Muscle of arm (tissue), 12 donors: Measurements from ENCODE around the gene UGT1A3. TPM values are rescaled to one million over a fixed set of nuclear protein-coding genes. Genes with fewer than 3 reads are reported as not detected.

ENCODE experiments used
- DNase-seq: peaks from one replicate; pipeline ENCODE4 v3.0.0-alpha.2; 2013
- polyA plus RNA-seq, 12 donors: library from polyadenylated mRNA; unstranded; fragments of 120-200 nt; gene quantifications; one replicate each; pipeline ENCODE4 v1.2.1, GENCODE V29; 2013; ENCODE audit not compliant: insufficient read length in 12 of 12

Gene UGT1A3
- polyA plus RNA-seq, 12 donors: not detected

GRCh38 chr2:233816771-233817170 lies 87.9 kb downstream of the UGT1A3 start:
- DNase-seq: no peak

- DNase-seq: no peak
Observed at GRCh38 chr2:233817361-233817911, 88.6 kb downstream of the UGT1A3 start.

GRCh38 chr2:233817995-233818638 lies 89.3 kb downstream of the UGT1A3 start:
- no peak for DNase-seq

GRCh38 chr2:233818639-233819621 lies 90.1 kb downstream of the UGT1A3 start:
- no peak for DNase-seq

- DNase-seq: no peak
Observed at GRCh38 chr2:233819884-233820773, 91.3 kb downstream of the UGT1A3 start.

- DNase-seq: no peak
Observed at GRCh38 chr2:233820774-233821105, 91.9 kb downstream of the UGT1A3 start.

GRCh38 chr2:233821196-233821595 lies 92.4 kb downstream of the UGT1A3 start:
- DNase-seq: no peak

GRCh38 chr2:233821709-233822100 lies 92.9 kb downstream of the UGT1A3 start:
- no peak for DNase-seq

GRCh38 chr2:233822101-233822771 lies 93.4 kb downstream of the UGT1A3 start:
- no peak for DNase-seq

Other genes starting within 250 kb of the UGT1A3 start
- gene USP40, start 162.3 kb upstream of the UGT1A3 start, polyA plus RNA-seq: 10 to 100 TPM in 11 of 12 donors, not detected in 1; 16.4 to 42.6 (median 26.4) TPM
- not detected for gene UGT1A8, start 111.4 kb upstream of the UGT1A3 start, polyA plus RNA-seq
- gene UGT1A10, start 92.6 kb upstream of the UGT1A3 start, polyA plus RNA-seq: not detected
- gene UGT1A9, start 57.1 kb upstream of the UGT1A3 start, polyA plus RNA-seq: not detected
- gene UGT1A7, start 47.1 kb upstream of the UGT1A3 start, polyA plus RNA-seq: not detected
- gene UGT1A6, start 36.2 kb upstream of the UGT1A3 start, polyA plus RNA-seq: under 1 TPM in 2 of 12 donors, not detected in 10; 0.14 to 0.62 TPM
- gene UGT1A5, start 16.1 kb upstream of the UGT1A3 start, polyA plus RNA-seq: not detected
- not detected for gene UGT1A4, start 10.3 kb upstream of the UGT1A3 start, polyA plus RNA-seq
- under 1 TPM in 4 of 12 donors, not detected in 8; 0.05 to 0.14 (median 0.06) TPM for gene UGT1A1, start 31.2 kb downstream of the UGT1A3 start, polyA plus RNA-seq
- gene MROH2A, start 49.3 kb downstream of the UGT1A3 start, polyA plus RNA-seq: under 1 TPM in 3 of 12 donors, not detected in 9; 0.12 to 0.44 (median 0.21) TPM
- 10 to 100 TPM in 8 of 12 donors, 1 to 10 TPM in 3, not detected in 1; 6.2 to 31.1 (median 12.0) TPM for gene HJURP, start 125.5 kb downstream of the UGT1A3 start, polyA plus RNA-seq
- under 1 TPM in 4 of 12 donors, not detected in 8; 0.11 to 0.30 (median 0.26) TPM for gene TRPM8, start 188.3 kb downstream of the UGT1A3 start, polyA plus RNA-seq